Lung (tissue), 12 donors: ENCODE results near the gene CNST. TPM values are rescaled to one million over a fixed set of nuclear protein-coding genes. Genes with fewer than 3 reads are reported as not detected.
"Not testable (repeated sequence)": the region's sequence is repeated elsewhere in the genome, so short reads cannot be mapped to it uniquely, and the experiment has no call there.

Experiments used
- ATAC-seq: fragments of 200-7000 bp; cut with Tn5 transposase; one replicate; pipeline ENCODE4 v1.9.1; 2020; ENCODE audit warnings: moderate number of reproducible peaks; ENCODE audit not compliant: insufficient read depth, low FRiP score
- DNase-seq, 3 donors: peaks; one replicate each; pipeline ENCODE4 v3.0.0-alpha.2; 2013 to 2017
- H3K27ac ChIP-seq, 2 donors: one replicate each; pipeline ENCODE4 v1.5.1; 2013; ENCODE audit warnings: mild to moderate bottlenecking in 2 of 2, moderate library complexity in 2 of 2, control low read depth in 1 of 2, inconsistent platforms in 1 of 2, low read depth in 1 of 2, low read length in 1 of 2
- H3K27me3 ChIP-seq, 3 donors: one replicate each; pipeline ENCODE4 v1.5.1; 2013; ENCODE audit warnings: low read length in 2 of 3; ENCODE audit not compliant: control insufficient read depth in 3 of 3, insufficient read depth in 3 of 3
- H3K36me3 ChIP-seq, 4 donors: one replicate each; pipeline ENCODE4 v1.5.1; 2013; ENCODE audit warnings: low read length in 4 of 4, mild to moderate bottlenecking in 1 of 4, moderate library complexity in 1 of 4; ENCODE audit not compliant: control insufficient read depth in 4 of 4, insufficient read depth in 4 of 4
- H3K4me1 ChIP-seq, 5 donors: one replicate each; pipeline ENCODE4 v1.5.1; 2013; ENCODE audit warnings: low read length in 5 of 5, mild to moderate bottlenecking in 2 of 5, moderate library complexity in 1 of 5; ENCODE audit not compliant: control insufficient read depth in 5 of 5, insufficient read depth in 5 of 5
- H3K4me3 ChIP-seq: one replicate; pipeline ENCODE4 v1.5.1; 2013; ENCODE audit warnings: mild to moderate bottlenecking, control low read depth, moderate library complexity
- H3K9ac ChIP-seq, 2 donors: one replicate each; pipeline ENCODE4 v1.5.1; 2013; ENCODE audit warnings: low read length in 2 of 2, control low read depth in 1 of 2; ENCODE audit not compliant: insufficient read depth in 1 of 2
- H3K9me3 ChIP-seq, 4 donors: one replicate each; pipeline ENCODE4 v1.5.1; 2013; ENCODE audit warnings: low read length in 3 of 4, mild to moderate bottlenecking in 1 of 4, moderate library complexity in 1 of 4; ENCODE audit not compliant: control insufficient read depth in 4 of 4, insufficient read depth in 3 of 4
- CTCF ChIP-seq: IDR thresholded peaks from 2 replicates; pipeline ENCODE4 v1.5.1; 2012; ENCODE audit warnings: mild to moderate bottlenecking; ENCODE audit errors: control extremely low read depth, extremely low read depth
- WGBS, 2 donors: extraction: QIAGEN DNeasy Blood & Tissue Kit; methylation state at CpG; one replicate each; pipeline ENCODE4 v1.1.7; 2013; 5-methylcytosine and 5-hydroxymethylcytosine counted together
- polyA plus RNA-seq, 2 donors: library from polyadenylated mRNA; stranded (reverse); fragments of 200-250 nt; gene quantifications; one replicate each; pipeline ENCODE4 v1.2.1, GENCODE V29; 2013
- total RNA-seq, 2 donors: library from RNA; depleted of rRNA in 1 of 2; stranded (reverse); fragments of >200 nt in 1 of 2; gene quantifications; one replicate each; pipeline ENCODE4 v1.2.1, GENCODE V29; 2014 to 2021
- donor health status: control.
- donor health status: control.
- donor health status: Bipolar disorder and iron deficiency.
- donor health status: healthy.
- donor health status: DM: yes; HTN: yes; CAD: no.

The CNST gene
- total and polyA plus RNA-seq, 4 donors: 6.1 to 37.3 (median 17.2) TPM

GRCh38 chr1:246587606-246588005, 21.4 kb downstream of the CNST start:
- DNase-seq (no peak), ATAC-seq (no peak)
- Histone ChIP-seq H3K9ac (no peak overlapping the region), H3K27ac (no peak overlapping the region), H3K27me3 (no peaks in the 10 kb centered on the region), H3K4me1 (peaks cover 0 to 12% (median 9%) of the 10 kb centered on the region in 5 donors), H3K36me3 (peaks cover 0 to 6% (median under 1%) of the 10 kb centered on the region in 4 donors), H3K9me3 (peaks cover 0 to 2% (median 0%) of the 10 kb centered on the region in 4 donors), H3K4me3 (no peak overlapping the region)
- WGBS, 2 donors: 25 to 50% methylated on average over 3 of the region's 3 CpGs
- TF ChIP-seq CTCF: no peak

- Histone ChIP-seq H3K4me3 (no peak overlapping the region), H3K4me1 (peaks cover 0 to 12% (median 4%) of the 10 kb centered on the region in 5 donors), H3K9ac (no peak overlapping the region), H3K27me3 (no peaks in the 10 kb centered on the region), H3K9me3 (peaks cover 0 to 2% (median 0%) of the 10 kb centered on the region in 4 donors), H3K27ac (no peak overlapping the region), H3K36me3 (peaks cover 0 to 6% (median under 1%) of the 10 kb centered on the region in 4 donors)
- DNase-seq: no peak
- whole genome bisulfite sequencing, 2 donors: 60 to 71% methylated on average over 2 of the region's 2 CpGs
- no peak for ATAC-seq
- no peak for TF ChIP-seq CTCF
Measured at GRCh38 chr1:246588159-246588721, 22.0 kb downstream of the CNST start.

- WGBS, 2 donors: 97 to 98% methylated on average over 9 of the region's 10 CpGs
- H3K4me1 ChIP-seq, H3K27ac ChIP-seq, H3K27me3 ChIP-seq, H3K9ac ChIP-seq, DNase-seq, H3K36me3 ChIP-seq, H3K4me3 ChIP-seq, H3K9me3 ChIP-seq, ATAC-seq: not testable (repeated sequence)
Measured at GRCh38 chr1:246589919-246590318, 23.7 kb downstream of the CNST start.

GRCh38 chr1:246591047-246591446, 24.8 kb downstream of the CNST start:
- no peak for ATAC-seq
- Histone ChIP-seq H3K4me3 (no peak overlapping the region), H3K9me3 (peaks cover 0 to 2% (median 0%) of the 10 kb centered on the region in 4 donors), H3K9ac (no peak overlapping the region), H3K4me1 (peaks cover 0 to 3% (median under 1%) of the 10 kb centered on the region in 5 donors), H3K27me3 (no peaks in the 10 kb centered on the region), H3K27ac (no peak overlapping the region), H3K36me3 (peaks cover 0 to 8% (median 4%) of the 10 kb centered on the region in 4 donors)
- no peak for TF ChIP-seq CTCF
- DNase-seq: no peak
